ENCODE measurements around the gene PRKAG1. TPM values are rescaled to one million over a fixed set of nuclear protein-coding genes. Genes with fewer than 3 reads are reported as not detected.

Gene PRKAG1
- total RNA-seq, 2 experiments from 2014 or later = 65.9 to 70.2 TPM

GRCh38 chr12:49026678-49027480, 8.3 kb upstream of the PRKAG1 start:
- ChIA-PET CTCF (interaction anchor here (1.4 kb wide), 1 partner anchor 39 kb away, joined by 3 read pairs; no protein-coding TSS in a partner anchor), POLR2A (interaction anchor here (1.1 kb wide), 1 partner anchor 104 kb away, joined by 3 read pairs; no protein-coding TSS in a partner anchor)
- H3K36me3 Mint-ChIP-seq (ENCODE audit: low read depth) = peaks cover 62% of the 10 kb centered on the region
- H3K27me3 Mint-ChIP-seq = no peaks in the 10 kb centered on the region
- no peaks in the 10 kb centered on the region for H3K4me1 Mint-ChIP-seq
- H3K27ac Mint-ChIP-seq = no peak overlapping the region
- no peak for DNase-seq
- H3K4me3 Mint-ChIP-seq = no peak overlapping the region
- no peaks in the 10 kb centered on the region for H3K9me3 Mint-ChIP-seq

- H3K27ac Mint-ChIP-seq = no peak overlapping the region
- no peaks in the 10 kb centered on the region for H3K4me1 Mint-ChIP-seq
- no peak overlapping the region for H3K4me3 Mint-ChIP-seq
- ChIA-PET CTCF (interaction anchor here (1.4 kb wide), 1 partner anchor 38 kb away, joined by 3 read pairs; no protein-coding TSS in a partner anchor), POLR2A (interaction anchor here (1.1 kb wide), 1 partner anchor 104 kb away, joined by 3 read pairs; no protein-coding TSS in a partner anchor)
- no peaks in the 10 kb centered on the region for H3K27me3 Mint-ChIP-seq
- no peak for DNase-seq
- no peaks in the 10 kb centered on the region for H3K9me3 Mint-ChIP-seq
- H3K36me3 Mint-ChIP-seq (ENCODE audit: low read depth) = peaks cover 66% of the 10 kb centered on the region
Observed at GRCh38 chr12:49026101-49026500, 7.5 kb upstream of the PRKAG1 start.

- no peaks in the 10 kb centered on the region for H3K4me1 Mint-ChIP-seq
- no peak overlapping the region for H3K27ac Mint-ChIP-seq
- no peaks in the 10 kb centered on the region for H3K9me3 Mint-ChIP-seq
- no peak overlapping the region for H3K4me3 Mint-ChIP-seq
- CTCF ChIA-PET = no interaction called here
- DNase-seq = no peak
- no peaks in the 10 kb centered on the region for H3K27me3 Mint-ChIP-seq
- peaks cover 68% of the 10 kb centered on the region for H3K36me3 Mint-ChIP-seq (ENCODE audit: low read depth)
- POLR2A ChIA-PET = no interaction called here
Observed at GRCh38 chr12:49025463-49025862, 6.9 kb upstream of the PRKAG1 start.

- POLR2A ChIA-PET = no interaction called here
- H3K27ac Mint-ChIP-seq = no peak overlapping the region
- H3K27me3 Mint-ChIP-seq = no peaks in the 10 kb centered on the region
- H3K4me1 Mint-ChIP-seq = peaks cover 5% of the 10 kb centered on the region
- H3K9me3 Mint-ChIP-seq = no peaks in the 10 kb centered on the region
- no peak for DNase-seq
- CTCF ChIA-PET = interaction anchor here (1.3 to 2.0 kb wide), 2 partner anchors 14 to 19 kb away, joined by 3 to 6 read pairs; no protein-coding TSS in a partner anchor
- H3K4me3 Mint-ChIP-seq = no peak overlapping the region
- peaks cover 67% of the 10 kb centered on the region for H3K36me3 Mint-ChIP-seq (ENCODE audit: low read depth)
Observed at GRCh38 chr12:49024543-49024942, 6.0 kb upstream of the PRKAG1 start.

- H3K27ac Mint-ChIP-seq = no peak overlapping the region
Observed at GRCh38 chr12:49023812-49024211, 5.2 kb upstream of the PRKAG1 start.

GRCh38 chr12:49022558-49023178, 4.1 kb upstream of the PRKAG1 start:
- Mint-ChIP-seq H3K27ac (no peak overlapping the region), H3K9me3 (no peaks in the 10 kb centered on the region), H3K4me1 (peaks cover 17% of the 10 kb centered on the region), H3K27me3 (no peaks in the 10 kb centered on the region), H3K36me3 (ENCODE audit: low read depth) (peaks cover 64% of the 10 kb centered on the region), H3K4me3 (no peak overlapping the region)
- POLR2A ChIA-PET = interaction anchor here (1.3 kb wide), 1 partner anchor 241 kb away, joined by 4 read pairs; no protein-coding TSS in a partner anchor
- no peak for DNase-seq
- CTCF ChIA-PET = interaction anchor here (1.0 to 5.2 kb wide), 3 partner anchors 21 to 65 kb away, joined by 3 to 63 read pairs (median 6); no protein-coding TSS in a partner anchor

More at GRCh38 chr12:49023812-49024211, 5.2 kb upstream of the PRKAG1 start:
- Mint-ChIP-seq H3K36me3 (ENCODE audit: low read depth) (peaks cover 67% of the 10 kb centered on the region), H3K9me3 (no peaks in the 10 kb centered on the region), H3K4me1 (peaks cover 11% of the 10 kb centered on the region), H3K4me3 (no peak overlapping the region), H3K27me3 (no peaks in the 10 kb centered on the region)
- DNase-seq = no peak
- CTCF ChIA-PET = interaction anchor here (1.0 to 5.2 kb wide), 4 partner anchors 15 to 64 kb away, joined by 3 to 63 read pairs (median 4); no protein-coding TSS in a partner anchor
- POLR2A ChIA-PET = no interaction called here

GRCh38 chr12:49021292-49021915, 2.8 kb upstream of the PRKAG1 start:
- Mint-ChIP-seq H3K4me1 (peaks cover 29% of the 10 kb centered on the region), H3K27ac (peak overlapping the region; percentile 4), H3K9me3 (no peaks in the 10 kb centered on the region), H3K36me3 (ENCODE audit: low read depth) (peaks cover 62% of the 10 kb centered on the region), H3K27me3 (no peaks in the 10 kb centered on the region), H3K4me3 (no peak overlapping the region)
- DNase-seq = no peak
- CTCF ChIA-PET = interaction anchor here (2.9 to 5.2 kb wide), 2 partner anchors 24 to 33 kb away, joined by 11 to 63 read pairs; no protein-coding TSS in a partner anchor
- POLR2A ChIA-PET = interaction anchor here (1.3 to 3.1 kb wide), 4 partner anchors 10 to 243 kb away, joined by 4 to 24 read pairs (median 7); partner anchors contain the start of gene TUBA1B

- Mint-ChIP-seq H3K4me1 (peaks cover 36% of the 10 kb centered on the region), H3K36me3 (ENCODE audit: low read depth) (peaks cover 59% of the 10 kb centered on the region)
Observed at GRCh38 chr12:49020441-49020840, 1.9 kb upstream of the PRKAG1 start.

GRCh38 chr12:49019443-49020324, 1.1 kb upstream of the PRKAG1 start:
- Mint-ChIP-seq H3K4me1 (peaks cover 43% of the 10 kb centered on the region), H3K36me3 (ENCODE audit: low read depth) (peaks cover 58% of the 10 kb centered on the region), H3K9me3 (no peaks in the 10 kb centered on the region), H3K4me3 (peak overlapping the region; percentile 90), H3K27ac (peak overlapping the region; percentile 98), H3K27me3 (no peaks in the 10 kb centered on the region)
- ChIA-PET CTCF (interaction anchor here (0.6 to 5.2 kb wide), 22 partner anchors 10 to 167 kb away, joined by 3 to 63 read pairs (median 4); partner anchors contain the start of genes ARF3, DDN, DDX23 and RHEBL1), POLR2A (interaction anchor here (0.8 to 3.1 kb wide), 16 partner anchors 11 to 169 kb away, joined by 3 to 24 read pairs (median 5); partner anchors contain the start of genes ARF3, DDX23, RHEBL1 and TUBA1A)
- DNase-seq = peak; percentile 54

More at GRCh38 chr12:49020441-49020840, 1.9 kb upstream of the PRKAG1 start:
- ChIA-PET CTCF (interaction anchor here (0.9 to 5.2 kb wide), 14 partner anchors 9 to 168 kb away, joined by 3 to 63 read pairs (median 7); partner anchors contain the start of genes ARF3, DDN, DDX23 and RHEBL1), POLR2A (interaction anchor here (1.1 to 3.1 kb wide), 13 partner anchors 11 to 168 kb away, joined by 3 to 24 read pairs (median 5); partner anchors contain the start of genes DDX23, RHEBL1, TUBA1A and TUBA1B)
- H3K27me3 Mint-ChIP-seq = no peaks in the 10 kb centered on the region
- no peak overlapping the region for H3K4me3 Mint-ChIP-seq
- DNase-seq = no peak
- no peak overlapping the region for H3K27ac Mint-ChIP-seq
- no peaks in the 10 kb centered on the region for H3K9me3 Mint-ChIP-seq

GRCh38 chr12:49019120-49019430, 499 bp upstream of the PRKAG1 start:
- Mint-ChIP-seq H3K27me3 (no peaks in the 10 kb centered on the region), H3K9me3 (no peaks in the 10 kb centered on the region), H3K36me3 (ENCODE audit: low read depth) (peaks cover 52% of the 10 kb centered on the region), H3K27ac (peak overlapping the region; percentile 98), H3K4me3 (peak overlapping the region; percentile 90), H3K4me1 (peaks cover 46% of the 10 kb centered on the region)
- no peak for DNase-seq
- CTCF ChIA-PET = interaction anchor here (0.9 to 5.2 kb wide), 16 partner anchors 10 to 166 kb away, joined by 3 to 63 read pairs (median 6); partner anchors contain the start of genes ARF3, DDN, DDX23 and RHEBL1
- POLR2A ChIA-PET = interaction anchor here (1.2 to 3.1 kb wide), 13 partner anchors 12 to 169 kb away, joined by 3 to 24 read pairs (median 6); partner anchors contain the start of genes ARF3, DDX23, RHEBL1 and TUBA1A

GRCh38 chr12:49017891-49018260, 700 bp downstream of the PRKAG1 start:
- Mint-ChIP-seq H3K27ac (peak overlapping the region; percentile 98), H3K4me3 (peak overlapping the region; percentile 90), H3K27me3 (no peaks in the 10 kb centered on the region), H3K4me1 (peaks cover 46% of the 10 kb centered on the region), H3K9me3 (no peaks in the 10 kb centered on the region), H3K36me3 (ENCODE audit: low read depth) (peaks cover 51% of the 10 kb centered on the region)
- peak; percentile 49 for DNase-seq
- ChIA-PET CTCF (interaction anchor here (0.5 to 8.4 kb wide), 6 partner anchors 12 to 113 kb away, joined by 3 to 116 read pairs (median 5); partner anchors contain the start of genes DDN and TUBA1B), POLR2A (interaction anchor here (1.0 to 7.5 kb wide), 14 partner anchors 8 to 349 kb away, joined by 3 to 96 read pairs (median 5); partner anchors contain the start of genes DDN, RHEBL1, SPATS2 and TUBA1B)
